Stomach (tissue), 4 donors: ENCODE results near the gene SMYD4.

Experiments
- CTCF ChIP-seq, 7 experiments: fragments of 450-650 bp in 4 of 7; fragments of 200-600 bp in 3 of 7; sonication (generic) in 3 of 7; IDR thresholded peaks; one replicate each; pipeline ENCODE4 v1.5.1; 2016 to 2019; ENCODE audit warnings: antibody characterized with exemption in 7 of 7, control low read depth in 2 of 7, mild to moderate bottlenecking in 1 of 7
- POLR2AphosphoS5 ChIP-seq, 3 donors: sonication (generic); formaldehyde crosslinking; IDR thresholded peaks; one replicate each; pipeline ENCODE4 v1.6.1; 2016; ENCODE audit warnings: antibody characterized with exemption in 3 of 3

- TF ChIP-seq CTCF (IDR thresholded peaks at IDR 0.05) (no peak), POLR2AphosphoS5 (IDR thresholded peaks at IDR 0.05) (no peak)
Observed at GRCh38 chr17:1875597-1875996, 45.9 kb upstream of the SMYD4 start.
